H1 (cell line): ENCODE measurements around the gene PLCB3. TPM values are rescaled to one million over a fixed set of nuclear protein-coding genes. Genes with fewer than 3 reads are reported as not detected.

Source experiments
- BACH1 ChIP-seq: IDR thresholded peaks from 2 replicates; pipeline ENCODE4 v1.6.1; 2012; ENCODE audit warnings: low read length, improper control_type of control experiment
- BRCA1 ChIP-seq: IDR thresholded peaks from 2 replicates; pipeline ENCODE4 v1.6.1; 2012; ENCODE audit warnings: low read depth, low read length, improper control_type of control experiment
- CHD2 ChIP-seq: IDR thresholded peaks from 2 replicates; pipeline ENCODE4 v1.6.1; 2012; ENCODE audit warnings: low read length, improper control_type of control experiment
- EGR1 ChIP-seq: IDR thresholded peaks from 2 replicates; pipeline ENCODE4 v1.6.1; 2011; ENCODE audit warnings: low read depth, low read length, borderline replicate concordance
- FOSL1 ChIP-seq: IDR thresholded peaks from 2 replicates; pipeline ENCODE4 v1.6.1; 2011; ENCODE audit warnings: mild to moderate bottlenecking, low read depth, low read length, moderate library complexity; ENCODE audit not compliant: insufficient read depth
- GTF2F1 ChIP-seq: IDR thresholded peaks from 2 replicates; pipeline ENCODE4 v1.6.1; 2012; ENCODE audit warnings: low read depth, low read length, improper control_type of control experiment, borderline replicate concordance
- JUN ChIP-seq: IDR thresholded peaks from 2 replicates; pipeline ENCODE4 v1.6.1; 2011; ENCODE audit warnings: low read depth, mild to moderate bottlenecking, improper control_type of control experiment, low read length
- KDM5A ChIP-seq: fragments of 200-600 bp; IDR thresholded peaks from 2 replicates; pipeline ENCODE4 v1.7.1; 2012; ENCODE audit warnings: mild to moderate bottlenecking, low read length, inconsistent platforms, mixed read lengths
- NRF1 ChIP-seq: IDR thresholded peaks from 2 replicates; pipeline ENCODE4 v1.6.1; 2011; ENCODE audit warnings: mild to moderate bottlenecking, low read depth, low read length, improper control_type of control experiment
- SIN3A ChIP-seq, 2 experiments: IDR thresholded peaks in 1 of 2; conservative IDR thresholded peaks in 1 of 2; 2 replicates each; pipeline ENCODE4 v1.6.1; 2011 to 2012; ENCODE audit warnings: low read length in 2 of 2, improper control_type of control experiment in 1 of 2, low read depth in 1 of 2, mild to moderate bottlenecking in 1 of 2
- SIRT6 ChIP-seq: IDR thresholded peaks from one replicate; pipeline ENCODE4 v1.7.1; 2012; ENCODE audit warnings: low read length, inconsistent platforms
- SIX5 ChIP-seq: IDR thresholded peaks from 2 replicates; pipeline ENCODE4 v1.6.1; 2011; ENCODE audit warnings: mild to moderate bottlenecking, low read depth, low read length
- SP2 ChIP-seq: IDR thresholded peaks from 2 replicates; pipeline ENCODE4 v1.6.1; 2012; ENCODE audit warnings: mild to moderate bottlenecking, low read length, inconsistent platforms
- SUZ12 ChIP-seq: fragments of 200-600 bp; sonication (generic); IDR thresholded peaks from 2 replicates; pipeline ENCODE4 v1.6.1; 2012; ENCODE audit warnings: mild to moderate bottlenecking, inconsistent platforms, low read length, moderate library complexity, mixed read lengths
- TEAD4 ChIP-seq: IDR thresholded peaks from 2 replicates; pipeline ENCODE4 v1.6.1; 2012; ENCODE audit warnings: low read depth, low read length, inconsistent platforms, mixed read lengths
- YY1 ChIP-seq: IDR thresholded peaks from 2 replicates; pipeline ENCODE4 v1.6.1; 2011; ENCODE audit warnings: low read depth, mild to moderate bottlenecking, low read length
- polyA plus RNA-seq, 7 experiments: library from polyadenylated mRNA; depleted of rRNA in 3 of 7; stranded (reverse) in 5 of 7; unstranded in 2 of 7; fragments of >200 nt in 5 of 7; fragments of 200-250 nt in 2 of 7; gene quantifications; 1 replicate in 5 of 7; 2 replicates in 1 of 7; 4 replicates in 1 of 7; pipeline versions ENCODE4 v1.2.1 to v1.2.3, GENCODE V29; 2011 to 2013; ENCODE audit warnings: missing spikeins in 2 of 7, mixed read lengths in 2 of 7
- total RNA-seq: library from RNA; stranded (reverse); fragmentation: NEBNext Ultra II Directional; extraction: Animal tissue kit (Norgen Biotek cat#: 25700); gene quantifications from 2 replicates; pipeline ENCODE4 v1.2.1, GENCODE V29; 2021
- TF ChIP-seq, protein P1 (sequence below): IDR thresholded peaks from 2 replicates; pipeline ENCODE4 v1.6.1; 2012; ENCODE audit warnings: inconsistent platforms
- TF ChIP-seq, protein P2 (sequence below): IDR thresholded peaks from 2 replicates; pipeline ENCODE4 v1.6.1; 2012; ENCODE audit warnings: inconsistent platforms
- TF ChIP-seq, protein P3 (sequence below): IDR thresholded peaks from 2 replicates; pipeline ENCODE4 v1.6.1; 2011; ENCODE audit warnings: low read length, improper control_type of control experiment

The PLCB3 gene
- total and polyA plus RNA-seq, 2 of the 8 experiments (the other 6 are each of a cell fraction or from before 2014, with no cell fraction given), result 47.2 to 104 TPM

- TF ChIP-seq, protein P1, sequence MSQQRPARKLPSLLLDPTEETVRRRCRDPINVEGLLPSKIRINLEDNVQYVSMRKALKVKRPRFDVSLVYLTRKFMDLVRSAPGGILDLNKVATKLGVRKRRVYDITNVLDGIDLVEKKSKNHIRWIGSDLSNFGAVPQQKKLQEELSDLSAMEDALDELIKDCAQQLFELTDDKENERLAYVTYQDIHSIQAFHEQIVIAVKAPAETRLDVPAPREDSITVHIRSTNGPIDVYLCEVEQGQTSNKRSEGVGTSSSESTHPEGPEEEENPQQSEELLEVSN, result no peak
- no peak for TF ChIP-seq JUN
- no peak for TF ChIP-seq BACH1
- TF ChIP-seq SIN3A (conservative IDR thresholded peaks at IDR 0.05 in 1 of 2, IDR thresholded peaks at IDR 0.05 in 1 of 2; ENCODE audit: low read depth in 1 of 2, low read length in 2 of 2), result no peak; a peak in 2 of 4 replicates
- TF ChIP-seq SIX5, result no peak
- TF ChIP-seq SP2, result peak; percentile 39; the same call in 1 of the 2 replicates
- no peak for TF ChIP-seq SIRT6
- no peak for TF ChIP-seq BRCA1
- 0 out of 2 replicates have a peak, but pooled peaks have one; percentile 30 for TF ChIP-seq YY1
- TF ChIP-seq, protein P2, sequence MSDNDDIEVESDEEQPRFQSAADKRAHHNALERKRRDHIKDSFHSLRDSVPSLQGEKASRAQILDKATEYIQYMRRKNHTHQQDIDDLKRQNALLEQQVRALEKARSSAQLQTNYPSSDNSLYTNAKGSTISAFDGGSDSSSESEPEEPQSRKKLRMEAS, result no peak
- TF ChIP-seq TEAD4, result no peak
- no peak for TF ChIP-seq NRF1
- TF ChIP-seq, protein P3, sequence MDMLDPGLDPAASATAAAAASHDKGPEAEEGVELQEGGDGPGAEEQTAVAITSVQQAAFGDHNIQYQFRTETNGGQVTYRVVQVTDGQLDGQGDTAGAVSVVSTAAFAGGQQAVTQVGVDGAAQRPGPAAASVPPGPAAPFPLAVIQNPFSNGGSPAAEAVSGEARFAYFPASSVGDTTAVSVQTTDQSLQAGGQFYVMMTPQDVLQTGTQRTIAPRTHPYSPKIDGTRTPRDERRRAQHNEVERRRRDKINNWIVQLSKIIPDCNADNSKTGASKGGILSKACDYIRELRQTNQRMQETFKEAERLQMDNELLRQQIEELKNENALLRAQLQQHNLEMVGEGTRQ, result no peak
- no peak for TF ChIP-seq GTF2F1
- no peak for TF ChIP-seq EGR1
- TF ChIP-seq FOSL1, result no peak
- peak; percentile 73; the same call in 1 of the 2 replicates for TF ChIP-seq CHD2
- TF ChIP-seq SUZ12, result no peak
- no peak for TF ChIP-seq KDM5A
Observed at GRCh38 chr11:64284048-64284961, 33.0 kb downstream of the PLCB3 start, which contains the start of gene BAD (continued).
